DOHH2 (cell line): ENCODE data around the gene TBC1D4.

Source experiments
- H3F3A ChIP-seq: fragments of 200-600 bp; sonication (generic), shearing (Covaris generic); 2 replicates; pipeline ENCODE4 v1.6.0; 2016; ENCODE audit warnings: antibody characterized with exemption, mild to moderate bottlenecking; ENCODE audit not compliant: control insufficient read depth, insufficient read depth
- H3K27ac ChIP-seq: fragments of 200-600 bp; sonication (generic); 2 replicates; pipeline ENCODE4 v1.5.1; 2014; ENCODE audit warnings: low read depth, mild to moderate bottlenecking, low read length, moderate library complexity
- H3K27me3 ChIP-seq: fragments of 200-600 bp; sonication (generic); 2 replicates; pipeline ENCODE4 v1.6.1; 2014; ENCODE audit warnings: mild to moderate bottlenecking, low read length, mixed read lengths; ENCODE audit not compliant: control insufficient read depth
- H3K36me3 ChIP-seq: fragments of 200-600 bp; sonication (generic); 2 replicates; pipeline ENCODE4 v1.6.1; 2014; ENCODE audit warnings: mild to moderate bottlenecking, low read length, moderate library complexity, mixed read lengths; ENCODE audit not compliant: control insufficient read depth
- H3K4me1 ChIP-seq: fragments of 200-600 bp; sonication (generic); 2 replicates; pipeline ENCODE4 v1.6.1; 2014; ENCODE audit warnings: mild to moderate bottlenecking, low read length, mixed read lengths; ENCODE audit not compliant: control insufficient read depth
- H3K4me2 ChIP-seq: fragments of 200-600 bp; sonication (generic); 2 replicates; pipeline ENCODE4 v1.6.0; 2014; ENCODE audit warnings: mild to moderate bottlenecking, low read length, moderate library complexity
- H3K4me3 ChIP-seq: fragments of 200-600 bp; sonication (generic); 2 replicates; pipeline ENCODE4 v1.5.1; 2014; ENCODE audit warnings: mild to moderate bottlenecking, low read length, mixed read lengths
- H3K79me2 ChIP-seq: fragments of 200-600 bp; sonication (generic); 2 replicates; pipeline ENCODE4 v1.6.1; 2014; ENCODE audit warnings: mild to moderate bottlenecking, low read length, mixed read lengths; ENCODE audit not compliant: control insufficient read depth
- H3K9me2 ChIP-seq: fragments of 200-600 bp; sonication (generic); replicated peaks from 2 replicates; pipeline ENCODE4 v1.6.1; 2014; ENCODE audit warnings: mild to moderate bottlenecking, low read length, mixed read lengths; ENCODE audit not compliant: control insufficient read depth
- H3K9me3 ChIP-seq: fragments of 200-600 bp; sonication (generic); 2 replicates; pipeline ENCODE4 v1.6.1; 2014; ENCODE audit warnings: antibody characterized with exemption, low read length, mixed read lengths; ENCODE audit not compliant: control insufficient read depth, insufficient read depth
- H4K20me1 ChIP-seq: fragments of 200-600 bp; sonication (generic); 2 replicates; pipeline ENCODE4 v1.6.0; 2014; ENCODE audit warnings: low read depth, mild to moderate bottlenecking, antibody characterized with exemption, low read length, moderate library complexity; ENCODE audit not compliant: control insufficient read depth, insufficient read depth
- EZH2phosphoT487 ChIP-seq: fragments of 200-600 bp; sonication (generic); IDR thresholded peaks from 2 replicates; pipeline ENCODE4 v1.6.1; 2017; ENCODE audit warnings: borderline replicate concordance, mild to moderate bottlenecking, antibody characterized with exemption, low read length, moderate library complexity, mixed read lengths
- TF ChIP-seq, protein P1 (sequence below): fragments of 200-600 bp; sonication (generic); IDR thresholded peaks from one replicate; pipeline ENCODE4 v1.5.1; 2014; ENCODE audit warnings: antibody characterized with exemption, mild to moderate bottlenecking, low read depth, low read length; ENCODE audit not compliant: poor library complexity, severe bottlenecking

TBC1D4 gene

DNA sequence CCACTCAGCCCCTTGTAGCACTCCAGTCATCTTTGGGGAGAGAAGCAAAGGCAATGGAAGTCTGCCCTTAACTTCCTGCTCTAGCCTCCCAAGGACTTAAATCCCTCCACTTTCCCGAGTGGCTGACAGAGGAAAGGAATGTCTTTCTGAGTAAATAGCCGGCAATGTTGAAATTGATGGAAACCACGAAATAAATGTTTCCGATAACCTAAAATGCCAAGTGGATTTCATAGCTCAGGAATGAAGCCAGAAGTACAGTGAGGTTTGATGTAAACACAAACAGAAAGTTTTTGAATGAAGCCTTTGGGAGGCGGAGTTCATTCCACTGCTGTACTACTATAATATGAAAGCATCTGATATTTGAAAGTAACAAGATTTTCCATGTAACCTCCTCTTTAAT, 14.0 kb upstream of the TBC1D4 start:
- no peak overlapping the region for H3K27ac ChIP-seq
- TF ChIP-seq, protein P1, sequence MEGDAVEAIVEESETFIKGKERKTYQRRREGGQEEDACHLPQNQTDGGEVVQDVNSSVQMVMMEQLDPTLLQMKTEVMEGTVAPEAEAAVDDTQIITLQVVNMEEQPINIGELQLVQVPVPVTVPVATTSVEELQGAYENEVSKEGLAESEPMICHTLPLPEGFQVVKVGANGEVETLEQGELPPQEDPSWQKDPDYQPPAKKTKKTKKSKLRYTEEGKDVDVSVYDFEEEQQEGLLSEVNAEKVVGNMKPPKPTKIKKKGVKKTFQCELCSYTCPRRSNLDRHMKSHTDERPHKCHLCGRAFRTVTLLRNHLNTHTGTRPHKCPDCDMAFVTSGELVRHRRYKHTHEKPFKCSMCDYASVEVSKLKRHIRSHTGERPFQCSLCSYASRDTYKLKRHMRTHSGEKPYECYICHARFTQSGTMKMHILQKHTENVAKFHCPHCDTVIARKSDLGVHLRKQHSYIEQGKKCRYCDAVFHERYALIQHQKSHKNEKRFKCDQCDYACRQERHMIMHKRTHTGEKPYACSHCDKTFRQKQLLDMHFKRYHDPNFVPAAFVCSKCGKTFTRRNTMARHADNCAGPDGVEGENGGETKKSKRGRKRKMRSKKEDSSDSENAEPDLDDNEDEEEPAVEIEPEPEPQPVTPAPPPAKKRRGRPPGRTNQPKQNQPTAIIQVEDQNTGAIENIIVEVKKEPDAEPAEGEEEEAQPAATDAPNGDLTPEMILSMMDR = no peak
- no peak for TF ChIP-seq EZH2phosphoT487

DNA sequence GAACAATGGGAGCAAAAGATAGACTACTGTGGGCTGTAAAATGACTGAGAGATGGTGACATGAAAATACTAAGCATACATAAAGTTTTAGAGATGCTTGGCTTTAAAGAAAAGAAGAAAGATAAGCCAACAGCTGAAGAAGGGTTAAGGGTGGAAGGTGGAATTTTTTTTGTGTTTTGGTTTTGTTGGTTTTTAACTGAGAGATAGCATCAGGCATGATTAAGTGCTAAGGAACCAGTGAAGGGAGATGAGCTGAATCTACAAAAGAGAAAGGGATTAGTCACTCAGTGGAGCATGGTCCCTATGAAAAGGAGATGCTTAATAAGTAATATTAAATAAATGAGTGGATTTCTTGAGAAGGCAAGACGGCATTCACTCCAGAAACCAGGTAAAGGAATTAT, 12.5 kb upstream of the TBC1D4 start:
- H3K4me2 ChIP-seq = no peak overlapping the region
- no peaks in the 10 kb centered on the region for H3K27me3 ChIP-seq
- H3K79me2 ChIP-seq = no peaks in the 10 kb centered on the region
- TF ChIP-seq, protein P1 = no peak
- no peak for TF ChIP-seq EZH2phosphoT487
- H3K4me1 ChIP-seq = no peaks in the 10 kb centered on the region
- H3K9me2 ChIP-seq = no peaks in the 10 kb centered on the region
- no peaks in the 10 kb centered on the region for H3K9me3 ChIP-seq
- H4K20me1 ChIP-seq = no peaks in the 10 kb centered on the region
- no peaks in the 10 kb centered on the region for H3F3A ChIP-seq
- H3K4me3 ChIP-seq = no peak overlapping the region
- no peaks in the 10 kb centered on the region for H3K36me3 ChIP-seq
- H3K27ac ChIP-seq = no peak overlapping the region

More for the DNA sequence above, 14.0 kb upstream of the TBC1D4 start:
- no peak overlapping the region for H3K4me2 ChIP-seq
- no peaks in the 10 kb centered on the region for H3F3A ChIP-seq
- no peaks in the 10 kb centered on the region for H4K20me1 ChIP-seq
- H3K9me3 ChIP-seq = no peaks in the 10 kb centered on the region
- no peaks in the 10 kb centered on the region for H3K4me1 ChIP-seq
- H3K36me3 ChIP-seq = no peaks in the 10 kb centered on the region
- no peak overlapping the region for H3K4me3 ChIP-seq
- H3K79me2 ChIP-seq = no peaks in the 10 kb centered on the region
- H3K9me2 ChIP-seq = no peaks in the 10 kb centered on the region
- no peaks in the 10 kb centered on the region for H3K27me3 ChIP-seq

DNA sequence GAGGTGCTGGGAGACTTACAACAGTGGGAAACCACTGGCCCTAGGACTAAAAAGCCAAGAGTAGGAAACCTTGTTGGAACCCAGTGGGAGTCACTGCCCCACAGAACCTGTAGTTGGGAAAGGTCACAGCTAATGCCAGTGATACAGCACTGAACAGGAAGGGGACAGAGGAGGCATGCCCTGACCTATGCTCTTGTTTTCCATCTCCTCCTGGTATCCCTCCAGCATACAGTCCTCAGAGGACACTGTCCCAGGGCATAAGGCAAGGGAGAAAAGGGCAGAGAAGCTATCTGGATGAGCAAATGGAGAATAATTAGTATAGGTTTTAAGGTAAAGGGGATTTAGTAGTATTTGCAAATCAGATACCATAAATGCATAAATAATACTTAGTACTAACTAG, 11.2 kb upstream of the TBC1D4 start:
- Histone ChIP-seq H3K4me1 (no peaks in the 10 kb centered on the region), H3K4me3 (no peak overlapping the region), H3K9me2 (no peaks in the 10 kb centered on the region), H3F3A (no peaks in the 10 kb centered on the region), H3K79me2 (no peaks in the 10 kb centered on the region), H4K20me1 (no peaks in the 10 kb centered on the region), H3K27me3 (no peaks in the 10 kb centered on the region), H3K27ac (no peak overlapping the region), H3K36me3 (no peaks in the 10 kb centered on the region), H3K4me2 (no peak overlapping the region), H3K9me3 (no peaks in the 10 kb centered on the region)
- no peak for TF ChIP-seq EZH2phosphoT487

DNA sequence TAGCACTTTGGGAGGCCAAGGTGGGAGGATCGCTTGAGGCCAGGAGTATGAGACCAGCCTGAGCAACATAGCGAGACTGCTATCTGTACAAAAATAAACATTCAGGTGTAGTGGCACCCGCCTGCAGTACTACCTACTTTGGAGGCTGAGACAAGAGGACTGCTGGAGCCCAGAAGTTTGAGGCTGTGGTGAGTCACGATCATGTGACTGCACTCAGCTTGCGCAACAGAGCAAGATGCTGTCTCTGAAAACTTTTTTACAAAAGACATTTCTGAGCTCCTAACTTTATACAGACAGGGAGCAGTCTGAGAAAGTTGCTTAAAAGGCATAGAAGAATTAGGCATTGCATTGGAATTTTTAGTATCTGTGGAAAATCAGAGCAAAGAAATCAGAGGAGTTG, 10.4 kb upstream of the TBC1D4 start:
- no peak overlapping the region for H3K4me3 ChIP-seq
- H3K27ac ChIP-seq = no peak overlapping the region
- H3K79me2 ChIP-seq = no peaks in the 10 kb centered on the region
- H3K4me1 ChIP-seq = no peaks in the 10 kb centered on the region
- no peaks in the 10 kb centered on the region for H3K36me3 ChIP-seq
- no peaks in the 10 kb centered on the region for H3K9me2 ChIP-seq
- H3K27me3 ChIP-seq = no peaks in the 10 kb centered on the region
- no peak for TF ChIP-seq EZH2phosphoT487
- TF ChIP-seq, protein P1 = no peak
- no peaks in the 10 kb centered on the region for H4K20me1 ChIP-seq
- H3F3A ChIP-seq = no peaks in the 10 kb centered on the region
- no peaks in the 10 kb centered on the region for H3K9me3 ChIP-seq
- H3K4me2 ChIP-seq = no peak overlapping the region
